Natural killer cell (primary cell): ENCODE results near the gene ATP8B1. TPM values are rescaled to one million over a fixed set of nuclear protein-coding genes. Genes with fewer than 3 reads are reported as not detected.

Experiments
- ATAC-seq, 3 donors: fragments of 150-1000 bp in 2 of 3; fragments of 200-7000 bp in 1 of 3; cut with Tn5 transposase; 1 replicate in 1 of 3; 2 replicates in 2 of 3; pipeline ENCODE4 v1.10.0; 2021; ENCODE audit warnings: mild to moderate bottlenecking in 2 of 3, moderate library complexity in 2 of 3
- DNase-seq, 2 donors: peaks; one replicate each; pipeline versions ENCODE4 v3.0.0 to v3.0.0-alpha.2; 2013 to 2021; ENCODE audit warnings: mixed read lengths in 1 of 2
- H3K27ac ChIP-seq: one replicate; pipeline ENCODE4 v1.5.1; 2013; ENCODE audit warnings: mild to moderate bottlenecking, low read length
- H3K27me3 ChIP-seq: one replicate; pipeline ENCODE4 v1.6.1; 2013; ENCODE audit warnings: low read length; ENCODE audit not compliant: control insufficient read depth, insufficient read depth
- H3K36me3 ChIP-seq: one replicate; pipeline ENCODE4 v1.6.1; 2013; ENCODE audit warnings: low read length; ENCODE audit not compliant: control insufficient read depth, insufficient read depth
- H3K4me1 ChIP-seq: one replicate; pipeline ENCODE4 v1.6.1; 2013; ENCODE audit warnings: low read length; ENCODE audit not compliant: control insufficient read depth, insufficient read depth
- H3K4me3 ChIP-seq: one replicate; pipeline ENCODE4 v1.5.1; 2013; ENCODE audit warnings: low read length
- H3K9me3 ChIP-seq: one replicate; pipeline ENCODE4 v1.6.1; 2013; ENCODE audit warnings: low read length; ENCODE audit not compliant: control insufficient read depth, insufficient read depth
- H3K27ac Mint-ChIP-seq, 2 donors: one replicate each; pipeline ENCODE4 v1.8.0; 2022; ENCODE audit warnings: mild to moderate bottlenecking in 2 of 2, mixed read lengths in 2 of 2, moderate library complexity in 1 of 2
- H3K27me3 Mint-ChIP-seq, 2 donors: one replicate each; pipeline ENCODE4 v1.8.0; 2022; ENCODE audit warnings: low read depth in 2 of 2, mixed read lengths in 2 of 2
- H3K36me3 Mint-ChIP-seq: one replicate; pipeline ENCODE4 v1.8.0; 2022; ENCODE audit warnings: mixed read lengths
- H3K4me1 Mint-ChIP-seq, 2 donors: one replicate each; pipeline ENCODE4 v1.8.0; 2022; ENCODE audit warnings: mixed read lengths in 2 of 2
- H3K4me3 Mint-ChIP-seq: one replicate; pipeline ENCODE4 v1.8.0; 2022; ENCODE audit warnings: mild to moderate bottlenecking, moderate library complexity, mixed read lengths
- H3K9me3 Mint-ChIP-seq, 2 donors: one replicate each; pipeline ENCODE4 v1.8.0; 2022; ENCODE audit warnings: mixed read lengths in 2 of 2
- WGBS: methylation state at CpG from one replicate; pipeline ENCODE4 v1.1.7; 2013; ENCODE audit warnings: missing lambda C conversion rate; ENCODE audit not compliant: insufficient coverage; 5-methylcytosine and 5-hydroxymethylcytosine counted together
- intact Hi-C: fragments of 100-400 bp; cut with micrococcal nuclease; formaldehyde crosslinking; loops from one replicate; pipeline ENCODE4 v1.14.2; 2022
- total RNA-seq, 4 donors: library from RNA; stranded (reverse); fragments of 120-200 nt in 1 of 4; gene quantifications; one replicate each; pipeline versions ENCODE4 v1.2.3 to v1.2.4, GENCODE V29; 2013 to 2022
- TF ChIP-seq, protein P1 (sequence below): fragments of 200-600 bp; IDR thresholded peaks from one replicate; pipeline ENCODE4 v1.8.0; 2022; ENCODE audit warnings: antibody characterized with exemption

ATP8B1 gene
- total RNA-seq, 3 donors from 2014 or later (not counting 1 experiment from before 2014, with no cell fraction given): not detected

DNA sequence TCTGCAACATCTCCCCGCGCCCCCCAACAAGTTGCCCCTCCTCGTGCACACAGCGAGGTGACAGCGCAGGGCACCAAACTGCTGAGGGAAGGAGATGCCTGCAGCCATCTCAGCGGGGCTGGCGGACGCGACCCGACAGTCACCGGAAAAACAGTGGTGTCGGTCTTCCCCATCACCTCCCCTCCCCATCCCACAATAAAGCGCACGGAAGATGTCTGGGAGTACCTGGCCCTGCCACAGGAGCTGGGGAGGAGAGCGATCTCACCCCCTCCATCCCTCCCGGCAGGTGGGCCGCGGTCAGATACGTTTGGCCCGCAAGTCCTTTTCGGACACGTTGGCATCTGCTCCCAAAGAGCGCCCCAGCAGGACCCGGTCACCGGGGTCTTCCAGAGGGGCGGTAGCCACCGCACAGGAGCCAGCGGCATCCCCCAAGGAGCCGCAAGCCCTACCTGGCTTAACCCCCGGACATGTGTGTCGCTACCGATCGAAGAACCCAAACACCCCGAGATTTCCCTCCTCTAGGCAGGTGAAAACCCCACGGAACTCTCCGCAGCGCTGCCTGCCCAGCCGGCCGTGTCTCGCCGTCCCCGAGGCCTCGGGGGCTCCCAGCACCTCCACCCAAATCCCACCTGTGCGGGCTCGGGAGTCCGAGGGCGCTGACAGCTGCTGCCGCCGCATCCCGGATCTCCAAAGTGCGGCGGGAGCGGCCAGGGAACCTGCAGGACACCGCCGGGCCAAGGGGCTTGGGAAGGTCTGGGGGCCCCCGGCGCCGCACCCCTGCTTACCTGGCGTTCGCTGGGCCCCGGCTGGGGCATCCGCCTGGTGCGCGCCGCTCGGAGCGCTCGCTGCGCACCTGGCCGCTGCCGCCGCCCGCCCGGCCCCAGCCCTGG is 657 bp downstream of the ATP8B1 start:
- ATAC-seq (no peak), DNase-seq (no peak)
- Mint-ChIP-seq H3K27me3 (peaks cover 32 to 38% of the 10 kb centered on the region in 2 donors), H3K4me3 (peak overlapping the region; percentile 25), H3K36me3 (no peaks in the 10 kb centered on the region), H3K9me3 (no peaks in the 10 kb centered on the region), H3K27ac (no peak overlapping the region), H3K4me1 (peaks cover 0 to 12% of the 10 kb centered on the region in 2 donors)
- Histone ChIP-seq H3K27me3 (peaks cover 23% of the 10 kb centered on the region), H3K4me1 (peaks cover 19% of the 10 kb centered on the region), H3K4me3 (no peak overlapping the region), H3K27ac (no peak overlapping the region), H3K9me3 (no peaks in the 10 kb centered on the region), H3K36me3 (no peaks in the 10 kb centered on the region)
- TF ChIP-seq, protein P1, sequence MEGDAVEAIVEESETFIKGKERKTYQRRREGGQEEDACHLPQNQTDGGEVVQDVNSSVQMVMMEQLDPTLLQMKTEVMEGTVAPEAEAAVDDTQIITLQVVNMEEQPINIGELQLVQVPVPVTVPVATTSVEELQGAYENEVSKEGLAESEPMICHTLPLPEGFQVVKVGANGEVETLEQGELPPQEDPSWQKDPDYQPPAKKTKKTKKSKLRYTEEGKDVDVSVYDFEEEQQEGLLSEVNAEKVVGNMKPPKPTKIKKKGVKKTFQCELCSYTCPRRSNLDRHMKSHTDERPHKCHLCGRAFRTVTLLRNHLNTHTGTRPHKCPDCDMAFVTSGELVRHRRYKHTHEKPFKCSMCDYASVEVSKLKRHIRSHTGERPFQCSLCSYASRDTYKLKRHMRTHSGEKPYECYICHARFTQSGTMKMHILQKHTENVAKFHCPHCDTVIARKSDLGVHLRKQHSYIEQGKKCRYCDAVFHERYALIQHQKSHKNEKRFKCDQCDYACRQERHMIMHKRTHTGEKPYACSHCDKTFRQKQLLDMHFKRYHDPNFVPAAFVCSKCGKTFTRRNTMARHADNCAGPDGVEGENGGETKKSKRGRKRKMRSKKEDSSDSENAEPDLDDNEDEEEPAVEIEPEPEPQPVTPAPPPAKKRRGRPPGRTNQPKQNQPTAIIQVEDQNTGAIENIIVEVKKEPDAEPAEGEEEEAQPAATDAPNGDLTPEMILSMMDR: no peak
- intact Hi-C loops: no loop called here
- under 1% methylated on average over 74 of the region's 74 CpGs for WGBS

DNA sequence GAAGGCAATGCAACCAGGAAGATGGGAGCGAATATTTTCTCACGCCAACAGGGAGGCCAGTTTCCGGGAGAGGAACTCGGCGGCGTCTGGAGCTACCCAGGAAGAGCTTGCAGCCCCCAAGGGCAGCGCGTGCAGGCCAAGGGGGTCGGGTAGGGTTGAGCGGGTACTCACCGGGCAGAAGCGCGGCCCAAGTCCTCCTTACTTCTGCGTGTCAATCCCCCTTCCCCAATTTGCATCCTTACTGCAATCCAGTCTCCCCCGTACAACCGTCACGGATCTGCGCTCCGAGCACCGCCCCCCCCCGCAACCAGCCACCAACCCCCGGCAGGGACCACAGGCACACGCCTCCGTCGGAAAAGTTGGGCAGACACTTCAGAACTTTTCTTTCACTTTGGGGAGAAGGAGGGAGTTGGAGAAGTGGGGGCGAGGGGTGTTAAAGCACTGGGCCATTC is 1.3 kb downstream of the ATP8B1 start:
- Histone ChIP-seq H3K9me3 (no peaks in the 10 kb centered on the region), H3K4me1 (peaks cover 19% of the 10 kb centered on the region), H3K27ac (no peak overlapping the region), H3K27me3 (peaks cover 23% of the 10 kb centered on the region), H3K4me3 (no peak overlapping the region), H3K36me3 (no peaks in the 10 kb centered on the region)
- no peak for DNase-seq
- H3K4me1 Mint-ChIP-seq: peaks cover 0 to 12% of the 10 kb centered on the region in 2 donors
- no peaks in the 10 kb centered on the region for H3K9me3 Mint-ChIP-seq
- intact Hi-C loops: no loop called here
- TF ChIP-seq, protein P1: no peak
- peaks cover 30 to 38% of the 10 kb centered on the region in 2 donors for H3K27me3 Mint-ChIP-seq
- no peak for ATAC-seq
- no peak overlapping the region for H3K27ac Mint-ChIP-seq
- no peaks in the 10 kb centered on the region for H3K36me3 Mint-ChIP-seq
- H3K4me3 Mint-ChIP-seq: peak overlapping the region; percentile 63
- 2% methylated on average over 26 of the region's 26 CpGs for WGBS

DNA sequence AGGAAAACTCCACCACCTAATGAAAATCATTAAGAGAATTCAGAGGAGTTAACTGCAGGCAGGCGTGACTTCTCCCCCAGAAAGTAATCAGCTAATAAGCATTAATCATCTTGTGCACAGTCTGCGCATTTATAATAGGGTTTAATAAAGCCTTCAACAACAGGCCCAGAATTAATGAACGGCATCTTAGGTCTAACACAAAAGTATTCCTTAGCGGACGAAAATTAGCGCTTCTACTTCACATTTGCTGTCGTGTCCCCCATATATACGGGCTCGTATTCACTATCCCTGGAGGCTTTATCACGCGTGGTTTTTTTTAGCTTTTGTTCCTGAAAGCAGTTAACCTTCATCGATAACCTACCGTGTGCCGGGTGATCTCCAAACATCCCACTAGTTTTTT is 1.8 kb downstream of the ATP8B1 start:
- peaks cover 23% of the 10 kb centered on the region for H3K27me3 ChIP-seq
- H3K4me1 ChIP-seq: peaks cover 19% of the 10 kb centered on the region
- no peak for ATAC-seq
- no peaks in the 10 kb centered on the region for H3K9me3 Mint-ChIP-seq
- H3K36me3 Mint-ChIP-seq: no peaks in the 10 kb centered on the region
- peaks cover 29 to 38% of the 10 kb centered on the region in 2 donors for H3K27me3 Mint-ChIP-seq
- no peak overlapping the region for H3K27ac Mint-ChIP-seq
- TF ChIP-seq, protein P1: no peak
- DNase-seq: no peak
- intact Hi-C loops: no loop called here
- no peaks in the 10 kb centered on the region for H3K36me3 ChIP-seq
- peaks cover 0 to 12% of the 10 kb centered on the region in 2 donors for H3K4me1 Mint-ChIP-seq
- peak overlapping the region; percentile 63 for H3K4me3 Mint-ChIP-seq
- H3K27ac ChIP-seq: no peak overlapping the region
- WGBS: 54% methylated on average over 14 of the region's 14 CpGs
- H3K9me3 ChIP-seq: no peaks in the 10 kb centered on the region
- no peak overlapping the region for H3K4me3 ChIP-seq
